Activated CD8-positive, alpha-beta T cell treated with anti-CD3 and anti-CD28 coated beads for 36 hours (primary cell): ENCODE measurements around the gene LY86. TPM values are rescaled to one million over a fixed set of nuclear protein-coding genes. Genes with fewer than 3 reads are reported as not detected.
A peak's percentile ranks its signal among the peaks of the same experiment; 100 is the strongest.
"Not testable (repeated sequence)": the region's sequence is repeated elsewhere in the genome, so short reads cannot be mapped to it uniquely, and the experiment has no call there.

Experiments
- ATAC-seq: fragments of 200-7000 bp; cut with Tn5 transposase; one replicate; pipeline ENCODE4 v1.10.0; 2021; ENCODE audit warnings: mild to moderate bottlenecking, moderate library complexity
- CTCF ChIA-PET: fragments of 350-600 bp; sonication (Branson Sonifier 250); formaldehyde crosslinking; loops from one replicate; lab custom pipeline; 2021; ENCODE audit warnings: antibody characterized with exemption; lab: Charles Lee
- POLR2A ChIA-PET: fragments of 350-600 bp; sonication (Branson Sonifier 250); formaldehyde crosslinking; loops from one replicate; lab custom pipeline; 2021; ENCODE audit warnings: antibody characterized with exemption; lab: Charles Lee
- DNase-seq: peaks from one replicate; pipeline ENCODE4 v3.0.0-alpha.2; 2020
- H3K27ac Mint-ChIP-seq: one replicate; pipeline ENCODE4 v1.8.0; 2021; ENCODE audit warnings: mild to moderate bottlenecking, mixed read lengths
- H3K27me3 Mint-ChIP-seq: one replicate; pipeline ENCODE4 v1.8.0; 2021; ENCODE audit warnings: mixed read lengths
- H3K36me3 Mint-ChIP-seq: one replicate; pipeline ENCODE4 v1.8.0; 2021; ENCODE audit warnings: low read depth, mixed read lengths
- H3K4me1 Mint-ChIP-seq: one replicate; pipeline ENCODE4 v1.8.0; 2021; ENCODE audit warnings: low read depth, mixed read lengths
- H3K4me3 Mint-ChIP-seq: one replicate; pipeline ENCODE4 v1.8.0; 2021; ENCODE audit warnings: mild to moderate bottlenecking, moderate library complexity, mixed read lengths
- H3K9me3 Mint-ChIP-seq: one replicate; pipeline ENCODE4 v1.8.0; 2021; ENCODE audit warnings: mixed read lengths
- CTCF ChIP-seq: fragments of 200-600 bp; IDR thresholded peaks from one replicate; pipeline ENCODE4 v1.8.0; 2022; ENCODE audit warnings: antibody characterized with exemption, mild to moderate bottlenecking
- intact Hi-C: fragments of 100-400 bp; cut with micrococcal nuclease; formaldehyde crosslinking; loops from one replicate; pipeline ENCODE4 v1.10.0; 2022
- total RNA-seq, 2 experiments: library from RNA; stranded (reverse); gene quantifications; one replicate each; pipeline ENCODE4 v1.2.3, GENCODE V29; 2021

LY86 gene
- total RNA-seq, 2 experiments from 2014 or later: 0.32 TPM; not detected in 1

- Mint-ChIP-seq H3K4me3 (no peak overlapping the region), H3K27ac (no peak overlapping the region), H3K27me3 (no peaks in the 10 kb centered on the region), H3K36me3 (no peaks in the 10 kb centered on the region), H3K4me1 (peaks cover 11% of the 10 kb centered on the region), H3K9me3 (peaks cover 3% of the 10 kb centered on the region)
- intact Hi-C loops: no loop called here
- CTCF ChIA-PET: interaction anchor here (0.6 kb wide), 2 partner anchors 69 to 543 kb away, joined by 3 read pairs; no protein-coding TSS in a partner anchor
- no peak for ATAC-seq
- DNase-seq: no peak
- no peak for TF ChIP-seq CTCF
- POLR2A ChIA-PET: no interaction called here
These were observed 16.0 kb downstream of the LY86 start for GRCh38 chr6:6604566-6604965.

GRCh38 chr6:6605873-6606272 lies 17.4 kb downstream of the LY86 start:
- POLR2A ChIA-PET: interaction anchor here (0.6 to 0.7 kb wide), 2 partner anchors 8 to 50 kb away, joined by 3 read pairs; no protein-coding TSS in a partner anchor
- TF ChIP-seq CTCF: no peak
- Mint-ChIP-seq H3K27ac (no peak overlapping the region), H3K4me1 (peaks cover 23% of the 10 kb centered on the region), H3K27me3 (no peaks in the 10 kb centered on the region), H3K9me3 (peaks cover 3% of the 10 kb centered on the region), H3K36me3 (no peaks in the 10 kb centered on the region), H3K4me3 (peak overlapping the region; percentile 22)
- CTCF ChIA-PET: no interaction called here
- intact Hi-C loops: no loop called here
- DNase-seq: no peak
- ATAC-seq: no peak

DNA sequence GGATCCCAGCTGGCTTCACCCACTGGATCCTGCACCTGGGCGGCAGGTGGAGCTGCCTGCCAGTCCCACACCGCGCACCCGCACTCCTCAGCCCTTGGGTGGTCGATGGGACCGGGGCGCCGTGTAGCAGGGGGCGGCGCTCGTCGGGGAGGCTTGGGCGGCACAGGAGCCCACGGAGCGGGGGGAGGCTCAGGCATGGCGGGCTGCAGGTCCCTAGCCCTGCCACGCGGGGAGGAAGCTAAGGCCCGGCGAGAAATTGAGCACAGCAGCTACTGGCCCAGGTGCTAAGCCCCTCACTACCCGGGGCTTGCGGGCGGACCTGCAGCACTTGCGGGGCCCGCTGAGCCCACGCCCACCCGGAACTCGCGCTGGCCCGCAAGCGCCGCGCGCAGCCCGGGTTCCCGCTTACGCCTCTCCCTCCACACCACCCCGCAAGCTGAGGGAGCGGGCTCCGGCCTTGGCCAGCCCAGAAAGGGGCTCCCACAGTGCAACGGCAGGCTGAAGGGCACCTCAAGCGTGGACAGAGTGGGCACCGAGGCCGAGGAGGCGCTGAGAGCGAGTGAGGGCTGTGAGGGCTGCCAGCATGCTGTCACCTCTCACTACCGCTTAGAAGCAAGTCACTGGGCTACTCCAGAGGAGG lies 18.0 kb downstream of the LY86 start:
- H3K4me3 Mint-ChIP-seq, DNase-seq, ATAC-seq, CTCF ChIA-PET, H3K27ac Mint-ChIP-seq, H3K27me3 Mint-ChIP-seq, intact Hi-C loops, H3K9me3 Mint-ChIP-seq, H3K36me3 Mint-ChIP-seq: not testable (repeated sequence)
- H3K4me1 Mint-ChIP-seq: peaks cover 28% of the 10 kb centered on the region
- POLR2A ChIA-PET: interaction anchor here (0.6 to 0.7 kb wide), 2 partner anchors 9 to 50 kb away, joined by 3 read pairs; no protein-coding TSS in a partner anchor

DNA sequence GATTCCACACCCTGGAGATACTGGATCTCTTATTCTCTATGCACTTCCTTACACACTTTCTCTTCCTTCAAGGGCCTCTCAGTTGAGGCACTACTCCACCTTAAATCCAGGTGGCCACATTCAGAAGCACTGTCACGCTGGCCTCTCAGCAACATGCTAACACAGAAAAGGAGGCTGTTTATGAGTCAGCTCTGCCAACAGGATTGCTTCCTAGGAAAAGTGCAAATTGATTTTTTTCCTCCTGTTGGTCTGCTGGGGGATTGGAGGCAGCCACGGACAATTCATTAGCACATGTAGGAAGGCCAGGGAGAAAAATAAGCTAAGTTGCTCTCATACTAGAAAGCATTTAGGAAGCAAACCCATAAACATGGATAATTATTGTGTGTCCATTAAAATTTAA lies 20.9 kb downstream of the LY86 start:
- ATAC-seq: no peak
- no peak for DNase-seq
- intact Hi-C loops: no loop called here
- Mint-ChIP-seq H3K27ac (peak overlapping the region; percentile 38), H3K4me3 (no peak overlapping the region), H3K9me3 (no peaks in the 10 kb centered on the region), H3K36me3 (peaks cover 4% of the 10 kb centered on the region), H3K27me3 (no peaks in the 10 kb centered on the region), H3K4me1 (peaks cover 51% of the 10 kb centered on the region)
- POLR2A ChIA-PET: interaction anchor here (1.1 kb wide), 1 partner anchor 33 kb away, joined by 5 read pairs; no protein-coding TSS in a partner anchor
- CTCF ChIA-PET: interaction anchor here (1.4 to 4.1 kb wide), 3 partner anchors 10 to 51 kb away, joined by 3 to 12 read pairs (median 4); no protein-coding TSS in a partner anchor
- TF ChIP-seq CTCF: no peak

GRCh38 chr6:6610031-6610591 lies 21.6 kb downstream of the LY86 start:
- CTCF ChIA-PET: interaction anchor here (0.8 to 4.1 kb wide), 5 partner anchors 12 to 50 kb away, joined by 3 to 12 read pairs (median 4); no protein-coding TSS in a partner anchor
- Mint-ChIP-seq H3K27me3 (no peaks in the 10 kb centered on the region), H3K9me3 (no peaks in the 10 kb centered on the region), H3K4me3 (no peak overlapping the region), H3K27ac (peak overlapping the region; percentile 86), H3K36me3 (peaks cover 4% of the 10 kb centered on the region), H3K4me1 (peaks cover 56% of the 10 kb centered on the region)
- intact Hi-C loops: no loop called here
- peak; percentile 66 for ATAC-seq
- TF ChIP-seq CTCF: no peak
- peak; percentile 69 for DNase-seq
- POLR2A ChIA-PET: interaction anchor here (0.6 to 1.1 kb wide), 2 partner anchors 32 to 44 kb away, joined by 4 to 5 read pairs; no protein-coding TSS in a partner anchor
